GM20431 (cell line): ENCODE results near the gene SEC11C.

Source experiments
- in situ Hi-C: fragments of 300-500 bp; cut with MseI, MboI; formaldehyde crosslinking; loops from one replicate; pipeline ENCODE4 v1.15.0; 2020; ENCODE audit warnings: low sequenced_read_pairs; ENCODE audit not compliant: unreplicated experiment

Gene SEC11C

DNA sequence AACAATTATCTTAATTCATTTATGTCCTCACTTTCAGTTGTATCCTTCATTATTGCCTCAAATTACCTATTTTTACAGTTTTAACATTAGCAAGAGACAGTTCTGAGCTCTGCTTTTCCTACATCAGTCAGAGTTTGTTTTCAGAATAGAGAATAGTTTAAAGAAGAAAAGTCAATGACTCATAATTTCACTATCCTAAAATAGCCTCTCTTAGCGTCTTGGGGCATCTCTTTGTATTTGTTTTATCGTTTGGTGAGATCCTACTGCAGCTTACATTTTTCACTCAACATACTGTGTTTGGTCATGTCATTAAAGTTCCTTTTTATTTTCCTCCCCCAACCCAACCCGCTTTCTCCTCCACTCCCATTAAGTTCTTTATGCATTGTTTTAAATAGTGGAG lies 3.8 kb downstream of the SEC11C start:
- in situ Hi-C loops: no loop called here

DNA sequence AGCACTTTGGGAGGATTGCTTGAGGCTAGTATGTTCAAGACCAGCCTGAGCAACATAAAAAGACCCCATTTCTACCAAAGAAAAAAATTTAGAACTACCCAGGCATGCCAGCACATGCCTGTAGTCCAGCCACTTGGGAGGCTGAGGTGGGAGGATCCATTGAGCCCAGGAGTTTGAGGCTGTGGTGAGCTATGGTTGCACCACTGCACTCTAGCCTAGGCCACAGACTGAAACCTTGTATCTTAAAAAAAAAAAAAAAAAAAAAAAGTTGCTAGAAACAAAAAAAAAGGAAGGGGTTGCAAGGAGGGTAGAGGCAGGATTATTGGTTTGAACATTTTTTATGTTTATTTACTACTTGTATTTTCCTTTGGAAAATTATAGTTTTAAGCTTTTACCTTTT lies 4.8 kb downstream of the SEC11C start:
- in situ Hi-C loops: no loop called here

DNA sequence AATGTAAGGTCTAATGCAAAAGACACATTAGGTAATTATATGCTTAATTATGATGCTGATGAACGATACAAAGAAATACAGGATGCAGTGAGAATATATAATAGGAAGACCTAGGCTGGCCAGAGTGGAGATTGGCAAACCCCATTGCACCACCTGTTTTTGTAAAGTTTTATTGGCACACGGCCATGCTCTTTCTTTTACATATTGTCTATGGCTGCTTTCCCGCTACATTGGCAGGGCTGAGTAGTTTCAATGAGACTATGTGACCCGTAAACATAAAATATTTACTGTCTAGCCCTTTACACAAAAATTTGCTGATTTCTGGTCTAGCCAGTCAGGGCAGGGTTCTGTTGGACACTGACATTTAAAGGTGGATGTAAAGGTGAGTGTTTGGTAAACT lies 5.4 kb downstream of the SEC11C start:
- in situ Hi-C loops: no loop called here

DNA sequence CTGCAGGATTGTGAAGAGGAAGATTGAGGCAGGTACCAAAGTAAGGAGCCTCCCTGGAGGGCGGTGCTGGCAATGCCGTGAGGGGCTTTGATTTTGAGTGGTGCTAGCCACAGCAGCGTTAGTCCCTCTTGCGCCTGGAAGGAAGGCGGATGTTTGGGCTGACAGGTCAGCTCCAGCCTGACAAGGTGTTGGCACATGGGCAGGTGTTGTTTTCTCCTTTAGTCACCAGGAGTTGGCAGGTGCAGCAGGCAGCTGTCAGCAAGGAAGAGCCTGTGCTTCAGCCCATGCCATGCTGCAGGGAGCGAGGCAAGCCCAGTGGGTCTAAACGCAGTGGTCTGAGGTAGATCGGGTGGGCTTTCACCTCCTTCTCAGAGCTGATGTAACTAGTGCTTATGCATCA lies 8.5 kb downstream of the SEC11C start:
- in situ Hi-C loops: no loop called here

DNA sequence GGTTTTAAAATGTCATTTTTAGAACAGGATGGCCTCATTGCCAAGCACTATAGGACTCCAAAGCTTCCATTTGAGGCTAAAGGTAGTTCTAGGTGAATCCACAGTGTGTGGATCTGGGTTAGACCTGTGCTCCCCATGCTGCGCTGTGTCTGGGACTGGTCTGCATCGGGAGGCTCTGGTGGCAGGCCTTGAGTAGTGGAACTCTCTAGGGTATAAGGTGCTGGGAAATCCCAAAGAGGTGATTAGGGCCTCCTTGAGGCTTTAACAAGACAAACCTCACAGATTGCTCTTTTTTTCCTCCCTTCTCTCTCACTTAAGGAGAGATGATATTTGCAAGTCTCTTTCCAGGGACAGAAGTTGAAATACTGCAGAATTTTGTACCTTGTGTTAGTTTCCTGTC lies 9.3 kb downstream of the SEC11C start:
- in situ Hi-C loops: no loop called here

- in situ Hi-C loops: no loop called here
These were observed 9.7 kb downstream of the SEC11C start for GRCh38 chr18:59149416-59149815.

GRCh38 chr18:59150236-59150635 lies 10.6 kb downstream of the SEC11C start:
- in situ Hi-C loops: no loop called here

- in situ Hi-C loops: no loop called here
These were observed 15.5 kb downstream of the SEC11C start for GRCh38 chr18:59155153-59155552.

- in situ Hi-C loops: no loop called here
These were observed 16.6 kb downstream of the SEC11C start for GRCh38 chr18:59156316-59156715.

DNA sequence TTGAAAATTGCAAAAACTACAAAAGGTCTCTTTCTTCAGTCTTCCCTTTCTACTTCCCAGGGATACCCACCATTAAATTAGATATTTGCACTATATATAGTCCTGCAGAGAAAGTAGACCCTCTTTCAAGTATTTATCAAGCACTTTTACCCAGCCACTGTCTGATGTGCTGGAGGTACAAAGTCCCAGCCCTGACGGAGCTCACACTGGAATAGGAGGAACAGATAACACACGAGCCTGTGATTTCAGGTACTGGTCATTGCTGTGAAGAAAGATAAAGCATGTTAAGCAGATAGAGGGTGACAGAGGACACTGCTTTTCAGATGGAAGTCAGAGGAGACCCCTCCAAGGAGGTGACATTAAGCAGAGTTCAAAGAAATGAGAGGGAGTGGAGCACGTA lies 19.6 kb downstream of the SEC11C start:
- in situ Hi-C loops: no loop called here

GRCh38 chr18:59159986-59160385 lies 20.3 kb downstream of the SEC11C start:
- in situ Hi-C loops: no loop called here

GRCh38 chr18:59172664-59173249 lies 33.1 kb downstream of the SEC11C start:
- in situ Hi-C loops: no loop called here

- in situ Hi-C loops: no loop called here
These were observed 37.8 kb downstream of the SEC11C start for GRCh38 chr18:59177485-59177884.

DNA sequence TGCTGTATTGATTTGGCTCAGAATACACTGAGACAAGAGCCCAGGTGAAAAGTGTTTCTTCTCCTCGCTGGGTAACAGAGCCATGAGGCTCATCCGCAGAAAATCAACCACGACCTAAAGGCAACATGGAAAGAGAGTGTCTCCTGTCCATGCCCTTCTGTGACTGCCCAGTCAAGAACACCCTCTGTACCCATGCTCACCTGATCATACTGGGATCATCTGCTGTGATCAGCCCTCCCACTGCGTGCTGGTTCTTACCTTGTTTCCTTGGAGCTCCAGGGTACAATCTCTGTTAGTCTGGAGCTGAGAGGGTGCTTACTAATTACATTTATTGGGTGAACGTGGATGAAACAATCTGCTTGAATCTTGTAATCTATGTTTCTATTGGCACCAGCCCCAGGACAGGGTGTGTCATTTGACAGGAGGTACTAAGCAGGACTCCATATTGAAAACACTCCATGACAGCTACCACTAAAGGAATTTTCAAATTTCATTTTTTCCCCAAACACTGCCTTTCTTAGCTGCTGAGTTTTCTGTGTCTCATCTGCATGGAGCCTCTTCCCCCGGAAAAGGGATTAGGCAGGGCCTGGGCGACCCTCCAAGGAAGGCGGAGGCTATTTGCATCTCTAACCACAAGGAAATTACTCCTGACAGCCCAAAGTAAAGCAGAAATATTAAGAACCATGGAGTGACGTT lies 40.6 kb downstream of the SEC11C start:
- in situ Hi-C loops: no loop called here

- in situ Hi-C loops: no loop called here
These were observed 43.0 kb downstream of the SEC11C start for GRCh38 chr18:59182673-59183072.

GRCh38 chr18:59189008-59189407 lies 49.3 kb downstream of the SEC11C start:
- in situ Hi-C loops: no loop called here

DNA sequence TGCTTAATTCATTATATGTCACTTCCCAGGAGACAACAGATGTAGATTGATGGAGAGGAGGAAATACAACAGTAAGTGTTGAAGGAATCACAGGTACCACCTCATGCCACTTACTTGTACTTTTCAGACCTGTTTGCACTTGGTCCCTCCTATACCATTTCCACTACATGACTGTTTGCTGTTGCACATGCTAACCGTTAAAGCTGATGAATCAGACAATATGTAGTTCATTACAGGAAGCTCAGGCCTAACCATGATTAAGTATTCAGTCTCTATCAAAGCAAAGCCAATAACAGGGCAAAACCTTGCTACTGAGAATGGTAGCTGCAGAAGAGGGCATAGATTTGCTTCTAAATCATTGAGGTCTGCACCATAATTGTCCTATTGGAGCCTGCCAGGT lies 50.1 kb downstream of the SEC11C start:
- in situ Hi-C loops: no loop called here

DNA sequence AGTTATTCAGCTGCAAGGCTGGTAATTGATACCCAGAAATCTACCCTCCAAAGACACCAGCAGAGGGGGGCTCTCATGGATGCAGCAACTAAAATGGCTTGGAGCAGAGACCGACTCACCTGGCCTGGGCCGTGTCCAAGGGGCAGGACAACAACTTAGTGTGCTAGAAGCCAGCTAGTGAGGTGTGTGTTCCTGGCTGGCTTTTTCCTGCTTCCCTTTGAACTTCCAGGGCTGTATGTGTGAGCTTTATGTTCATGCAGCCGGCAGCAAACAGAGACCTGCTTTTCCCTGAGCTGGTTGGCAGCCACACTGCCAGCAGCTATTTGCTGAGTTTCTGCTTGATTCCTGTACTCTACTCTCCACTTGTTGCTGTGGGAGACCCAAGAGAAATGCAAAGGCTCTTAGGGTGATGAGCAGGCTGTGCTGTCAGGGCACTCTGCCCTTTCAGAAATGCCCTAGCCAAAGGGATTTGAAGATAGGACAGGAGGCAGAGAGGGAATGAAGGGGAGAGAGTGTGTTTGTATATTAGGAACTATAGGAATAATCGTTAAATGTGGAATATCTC lies 56.6 kb downstream of the SEC11C start:
- in situ Hi-C loops: no loop called here

DNA sequence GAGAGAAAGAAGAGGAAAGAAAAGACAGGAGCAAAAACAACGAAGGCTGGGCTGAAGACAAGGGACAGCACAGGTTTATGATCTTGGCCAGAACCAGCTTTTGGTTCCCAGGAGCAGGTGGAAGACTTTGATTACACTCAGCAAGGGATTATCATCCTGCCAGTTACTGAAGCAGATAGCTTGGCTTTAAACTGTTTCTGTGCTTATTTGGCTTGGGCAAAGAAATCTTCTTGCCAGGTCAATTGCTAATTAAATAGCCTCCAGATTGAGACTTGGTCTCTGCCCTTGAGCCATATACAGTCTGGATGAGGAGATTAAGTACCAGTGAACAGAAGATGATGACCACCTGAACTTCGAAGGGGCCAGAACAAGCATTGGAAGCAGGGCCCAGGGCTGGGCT lies 58.0 kb downstream of the SEC11C start:
- in situ Hi-C loops: no loop called here

DNA sequence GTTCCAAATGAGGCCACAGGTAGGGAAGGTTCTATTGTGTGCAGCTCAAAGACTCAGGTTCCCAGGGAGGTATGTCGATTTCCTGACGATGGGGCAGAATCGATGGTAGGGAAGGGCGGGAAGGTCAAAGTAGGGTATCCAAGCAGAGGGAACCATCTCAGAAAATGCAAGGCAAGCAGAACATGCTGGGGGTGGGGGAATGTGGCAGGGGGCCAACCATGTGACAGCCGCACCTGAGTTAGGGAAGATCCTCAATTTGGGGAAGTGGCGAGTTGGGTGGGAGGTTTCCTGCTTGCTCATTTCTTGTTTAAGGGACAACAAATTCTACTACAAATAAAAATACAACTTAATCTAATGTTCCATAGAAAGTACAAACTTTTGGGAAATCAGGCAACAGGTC lies 58.5 kb downstream of the SEC11C start:
- in situ Hi-C loops: no loop called here

GRCh38 chr18:59200787-59201186 lies 61.1 kb downstream of the SEC11C start:
- in situ Hi-C loops: no loop called here

DNA sequence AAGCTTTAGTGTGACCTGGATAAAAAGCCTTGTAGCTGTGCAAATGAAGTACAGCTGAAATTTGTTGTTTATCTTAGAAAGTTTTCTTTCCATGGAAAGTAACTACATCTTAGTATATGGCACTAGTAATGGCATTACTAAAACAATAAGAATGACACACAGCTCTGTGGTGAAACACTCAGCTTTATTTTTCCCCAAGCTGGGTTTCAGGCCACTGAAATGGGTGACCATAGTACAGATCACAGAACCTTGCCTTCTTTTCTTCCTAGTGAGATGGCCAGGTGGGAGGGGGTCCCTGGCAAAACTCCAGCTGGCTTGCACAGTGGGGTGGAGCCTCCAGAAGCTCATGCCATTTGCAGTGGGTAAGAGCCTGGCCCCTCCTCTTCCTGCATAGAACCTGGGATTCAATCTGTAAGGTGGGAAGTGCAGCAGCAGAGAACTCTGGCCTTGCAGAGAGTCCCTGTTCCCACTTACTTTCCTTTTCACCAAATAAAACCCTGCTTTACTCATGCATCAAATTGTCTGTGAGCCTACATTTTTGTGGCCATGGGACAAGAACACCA lies 62.7 kb downstream of the SEC11C start:
- in situ Hi-C loops: no loop called here
